IMR-90 (cell line): ENCODE data around the gene ZYX.

Experiments
- BHLHE40 ChIP-seq: fragments of 150-350 bp; IDR thresholded peaks from 2 replicates; pipeline ENCODE4 v1.6.1; 2016; ENCODE audit warnings: mild to moderate bottlenecking, low read depth, low read length
- CTCF ChIP-seq: conservative IDR thresholded peaks from 2 replicates; pipeline ENCODE4 v1.5.1; 2012; ENCODE audit warnings: mild to moderate bottlenecking, low read depth, low read length, improper control_type of control experiment
- MAZ ChIP-seq: IDR thresholded peaks from 2 replicates; pipeline ENCODE4 v1.6.1; 2012; ENCODE audit warnings: low read depth, mild to moderate bottlenecking, low read length, improper control_type of control experiment, moderate library complexity, borderline replicate concordance
- MXI1 ChIP-seq: IDR thresholded peaks from 2 replicates; pipeline ENCODE4 v1.6.1; 2012; ENCODE audit warnings: low read depth, mild to moderate bottlenecking, low read length, moderate library complexity, borderline replicate concordance
- POLR2A ChIP-seq: IDR thresholded peaks from 2 replicates; pipeline ENCODE4 v1.6.1; 2012; ENCODE audit warnings: mild to moderate bottlenecking, low read depth, low read length
- RAD21 ChIP-seq: IDR thresholded peaks from 2 replicates; pipeline ENCODE4 v1.6.1; 2012; ENCODE audit warnings: low read length, improper control_type of control experiment

GRCh38 chr7:143399151-143399550 is 18.0 kb downstream of the ZYX start:
- TF ChIP-seq CTCF (no peak), RAD21 (no peak), MXI1 (no peak), MAZ (no peak), BHLHE40 (no peak), POLR2A (no peak)
